Gastrocnemius medialis (tissue), 4 donors: ENCODE results near the gene TMEM186. TPM values are rescaled to one million over a fixed set of nuclear protein-coding genes. Genes with fewer than 3 reads are reported as not detected.

Experiments
- ATAC-seq, 2 donors: fragments of 150-250 bp; one replicate each; pipeline ENCODE4 v1.9.1; 2016
- DNase-seq, 2 donors: peaks; one replicate each; pipeline ENCODE4 v3.0.0-alpha.2; 2019
- H3K27ac ChIP-seq, 4 donors: fragments of 200-600 bp; sonication (generic); 1 replicate in 1 of 4; 2 replicates in 3 of 4; pipeline ENCODE4 v1.5.1; 2016 to 2018; ENCODE audit warnings: mild to moderate bottlenecking in 2 of 4, moderate library complexity in 1 of 4
- H3K27me3 ChIP-seq, 3 donors: fragments of 200-600 bp; sonication (generic) in 2 of 3; 1 replicate in 1 of 3; 2 replicates in 2 of 3; pipeline versions ENCODE4 v1.5.1 to v1.6.0; 2016 to 2019; ENCODE audit warnings: mild to moderate bottlenecking in 1 of 3, moderate library complexity in 1 of 3
- H3K36me3 ChIP-seq, 2 donors: fragments of 200-600 bp; sonication (generic) in 1 of 2; one replicate each; pipeline ENCODE4 v1.5.1; 2017 to 2018
- H3K4me1 ChIP-seq, 2 donors: fragments of 200-600 bp; sonication (generic) in 1 of 2; one replicate each; pipeline ENCODE4 v1.5.1; 2016 to 2017; ENCODE audit warnings: mild to moderate bottlenecking in 2 of 2
- H3K4me3 ChIP-seq, 4 donors: fragments of 200-600 bp; sonication (generic) in 3 of 4; 1 replicate in 1 of 4; 2 replicates in 3 of 4; pipeline ENCODE4 v1.5.1; 2016 to 2019; ENCODE audit warnings: mild to moderate bottlenecking in 2 of 4
- H3K9me3 ChIP-seq, 3 donors: fragments of 200-600 bp; sonication (generic) in 2 of 3; 1 replicate in 1 of 3; 2 replicates in 2 of 3; pipeline ENCODE4 v1.5.1; 2016 to 2019
- POLR2A ChIP-seq, 2 donors: fragments of 450-650 bp; IDR thresholded peaks; one replicate each; pipeline ENCODE4 v1.6.1; 2017; ENCODE audit warnings: antibody characterized with exemption in 2 of 2, mild to moderate bottlenecking in 2 of 2, moderate library complexity in 2 of 2
- in situ Hi-C, 4 donors: fragments of 200-750 bp; cut with MboI; loops; one replicate each; pipeline versions ENCODE4 v1.15.0 to v1.8.0; 2017; ENCODE audit warnings: low sequenced_read_pairs in 4 of 4
- intact Hi-C: fragments of 100-400 bp; cut with DNase I; formaldehyde crosslinking; loops from one replicate; pipeline ENCODE4 v1.15.1; 2023; ENCODE audit warnings: low total_unique reads
- total RNA-seq, 4 donors: library from RNA; depleted of rRNA; stranded (reverse); fragments of >200 nt; gene quantifications; one replicate each; pipeline versions ENCODE4 v1.1.0 to v1.2.3, GENCODE V29; 2016
- TF ChIP-seq, protein P1 (sequence below), 5 experiments: fragments of 450-650 bp in 3 of 5; fragments of 200-600 bp in 2 of 5; sonication (generic) in 2 of 5; IDR thresholded peaks in 4 of 5; conservative IDR thresholded peaks in 1 of 5; 1 replicate in 4 of 5; 2 replicates in 1 of 5; pipeline ENCODE4 v1.5.1; 2016 to 2019; ENCODE audit warnings: antibody characterized with exemption in 5 of 5, mild to moderate bottlenecking in 3 of 5, moderate library complexity in 3 of 5

Gene TMEM186
- total RNA-seq, 4 donors from 2014 or later: 10.2 to 16.9 (median 11.9) TPM

DNA sequence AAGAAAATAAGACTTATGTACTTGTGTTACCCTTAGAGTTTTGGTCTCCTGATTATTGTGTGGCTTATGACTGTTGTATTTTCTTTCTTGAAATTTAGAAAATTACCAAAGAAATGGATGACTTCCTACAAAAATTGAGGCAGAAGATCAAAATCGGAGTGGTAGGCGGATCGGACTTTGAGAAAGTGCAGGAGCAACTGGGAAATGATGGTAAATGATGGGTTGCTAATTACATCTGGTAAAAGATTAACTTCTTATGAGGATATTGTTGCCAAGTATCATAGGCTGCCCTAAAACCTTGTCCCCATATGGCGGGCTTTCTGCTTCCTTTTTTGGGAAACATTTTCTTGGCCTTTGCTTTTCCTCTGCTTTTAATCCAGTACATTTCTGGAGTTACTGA, 4.3 kb upstream of the TMEM186 start:
- no peak for TF ChIP-seq POLR2A (IDR thresholded peaks at IDR 0.05)
- TF ChIP-seq, protein P1, sequence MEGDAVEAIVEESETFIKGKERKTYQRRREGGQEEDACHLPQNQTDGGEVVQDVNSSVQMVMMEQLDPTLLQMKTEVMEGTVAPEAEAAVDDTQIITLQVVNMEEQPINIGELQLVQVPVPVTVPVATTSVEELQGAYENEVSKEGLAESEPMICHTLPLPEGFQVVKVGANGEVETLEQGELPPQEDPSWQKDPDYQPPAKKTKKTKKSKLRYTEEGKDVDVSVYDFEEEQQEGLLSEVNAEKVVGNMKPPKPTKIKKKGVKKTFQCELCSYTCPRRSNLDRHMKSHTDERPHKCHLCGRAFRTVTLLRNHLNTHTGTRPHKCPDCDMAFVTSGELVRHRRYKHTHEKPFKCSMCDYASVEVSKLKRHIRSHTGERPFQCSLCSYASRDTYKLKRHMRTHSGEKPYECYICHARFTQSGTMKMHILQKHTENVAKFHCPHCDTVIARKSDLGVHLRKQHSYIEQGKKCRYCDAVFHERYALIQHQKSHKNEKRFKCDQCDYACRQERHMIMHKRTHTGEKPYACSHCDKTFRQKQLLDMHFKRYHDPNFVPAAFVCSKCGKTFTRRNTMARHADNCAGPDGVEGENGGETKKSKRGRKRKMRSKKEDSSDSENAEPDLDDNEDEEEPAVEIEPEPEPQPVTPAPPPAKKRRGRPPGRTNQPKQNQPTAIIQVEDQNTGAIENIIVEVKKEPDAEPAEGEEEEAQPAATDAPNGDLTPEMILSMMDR (IDR thresholded peaks at IDR 0.05 in 4 of 5, conservative IDR thresholded peaks at IDR 0.05 in 1 of 5): no peak
- in situ Hi-C loops: loop anchor here in 2 of 4 donors (10.0 to 25.0 kb wide), 2 partner anchors 53 to 139 kb away; partner anchors contain the start of gene ABAT (in 1 of the 2)
- H3K9me3 ChIP-seq: no peaks in the 10 kb centered on the region
- no peak overlapping the region for H3K27ac ChIP-seq
- H3K36me3 ChIP-seq: peaks cover 0 to 52% of the 10 kb centered on the region in 2 donors
- H3K4me1 ChIP-seq: peaks cover 19% of the 10 kb centered on the region in 2 donors
- no peak for DNase-seq
- intact Hi-C loops: loop anchor here (5.0 kb wide), 1 partner anchor 81 kb away; the partner anchor contains the start of gene LITAFD
- no peak for ATAC-seq
- H3K4me3 ChIP-seq: no peak overlapping the region
- H3K27me3 ChIP-seq: no peaks in the 10 kb centered on the region

DNA sequence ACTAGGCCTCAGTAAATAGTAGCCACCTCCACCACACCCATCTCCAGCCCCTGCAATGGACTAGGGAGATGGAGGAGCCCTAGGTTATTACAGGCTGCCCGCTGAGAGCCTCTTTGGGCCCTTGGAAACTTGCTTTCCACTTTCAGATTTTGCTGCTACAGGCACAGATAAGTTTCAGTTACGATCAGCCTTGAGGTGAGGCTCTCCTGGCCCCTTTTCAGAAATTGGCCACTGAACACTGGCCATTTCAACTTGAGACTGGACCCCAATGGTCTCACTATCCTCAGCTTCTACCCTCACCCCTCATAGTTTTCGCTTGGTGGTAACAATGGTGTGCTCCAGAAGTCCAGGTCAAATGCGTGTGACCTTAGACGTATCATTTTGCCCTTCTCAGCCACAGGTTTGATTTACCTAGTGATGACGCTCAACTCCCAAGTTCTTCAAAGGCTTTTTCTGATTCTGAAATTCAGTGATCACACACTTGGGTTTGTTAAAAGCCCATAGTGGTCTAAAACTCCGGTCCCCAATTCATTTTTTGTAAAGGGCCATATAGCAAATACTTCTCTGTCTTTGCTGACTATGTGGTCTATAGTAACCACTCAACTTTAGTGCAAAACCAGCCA, 1.2 kb upstream of the TMEM186 start:
- no peaks in the 10 kb centered on the region for H3K27me3 ChIP-seq
- peaks cover 0 to 23% of the 10 kb centered on the region in 2 donors for H3K36me3 ChIP-seq
- intact Hi-C loops (loop anchor here (2.0 kb wide), 1 partner anchor 178 kb away; the partner anchor contains the start of gene METTL22), in situ Hi-C loops (loop anchor here in 3 of 4 donors (10.0 kb wide), 2 partner anchors 76 to 124 kb away; partner anchors contain the start of gene ABAT (in 1 of the 3))
- TF ChIP-seq, protein P1 (IDR thresholded peaks at IDR 0.05 in 4 of 5, conservative IDR thresholded peaks at IDR 0.05 in 1 of 5): no peak
- no peak for TF ChIP-seq POLR2A (IDR thresholded peaks at IDR 0.05)
- H3K27ac ChIP-seq: peak overlapping the region; percentile 84 to 98 (median 92)
- H3K4me1 ChIP-seq: peaks cover 26% of the 10 kb centered on the region in 2 donors
- no peaks in the 10 kb centered on the region for H3K9me3 ChIP-seq
- DNase-seq (no peak), ATAC-seq (no peak)
- peak overlapping the region; percentile 92 to 100 (median 96) for H3K4me3 ChIP-seq

DNA sequence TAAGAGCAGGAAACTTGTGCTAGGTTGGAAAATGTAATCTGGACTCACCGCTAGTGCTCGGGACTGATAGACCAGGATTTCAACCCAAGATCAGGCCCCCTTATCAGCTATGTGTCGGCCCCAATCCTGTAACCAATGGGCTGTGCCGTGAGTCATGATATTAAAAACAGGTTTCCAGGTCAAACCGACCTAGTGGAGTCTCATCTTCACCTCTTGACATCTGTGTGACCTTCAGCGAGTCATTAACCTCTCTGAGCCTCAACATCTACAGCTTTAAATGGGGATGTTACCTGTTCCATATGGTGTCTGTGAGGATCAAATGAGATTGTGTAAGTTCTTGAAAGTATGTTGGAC, 712 bp upstream of the TMEM186 start:
- Histone ChIP-seq H3K9me3 (no peaks in the 10 kb centered on the region), H3K27ac (peak overlapping the region; percentile 84 to 98 (median 92)), H3K4me3 (peak overlapping the region; percentile 92 to 100 (median 96)), H3K36me3 (peaks cover 0 to 18% of the 10 kb centered on the region in 2 donors), H3K4me1 (peaks cover 26% of the 10 kb centered on the region in 2 donors), H3K27me3 (no peaks in the 10 kb centered on the region)
- ATAC-seq: no peak
- no peak for DNase-seq
- TF ChIP-seq POLR2A (IDR thresholded peaks at IDR 0.05): no peak
- TF ChIP-seq, protein P1 (IDR thresholded peaks at IDR 0.05 in 4 of 5, conservative IDR thresholded peaks at IDR 0.05 in 1 of 5): no peak
- in situ Hi-C loops: loop anchor here in 3 of 4 donors (10.0 kb wide), 2 partner anchors 77 to 123 kb away; partner anchors contain the start of gene ABAT (in 1 of the 3)
- intact Hi-C loops: loop anchor here (2.0 kb wide), 1 partner anchor 177 kb away; the partner anchor contains the start of gene METTL22

DNA sequence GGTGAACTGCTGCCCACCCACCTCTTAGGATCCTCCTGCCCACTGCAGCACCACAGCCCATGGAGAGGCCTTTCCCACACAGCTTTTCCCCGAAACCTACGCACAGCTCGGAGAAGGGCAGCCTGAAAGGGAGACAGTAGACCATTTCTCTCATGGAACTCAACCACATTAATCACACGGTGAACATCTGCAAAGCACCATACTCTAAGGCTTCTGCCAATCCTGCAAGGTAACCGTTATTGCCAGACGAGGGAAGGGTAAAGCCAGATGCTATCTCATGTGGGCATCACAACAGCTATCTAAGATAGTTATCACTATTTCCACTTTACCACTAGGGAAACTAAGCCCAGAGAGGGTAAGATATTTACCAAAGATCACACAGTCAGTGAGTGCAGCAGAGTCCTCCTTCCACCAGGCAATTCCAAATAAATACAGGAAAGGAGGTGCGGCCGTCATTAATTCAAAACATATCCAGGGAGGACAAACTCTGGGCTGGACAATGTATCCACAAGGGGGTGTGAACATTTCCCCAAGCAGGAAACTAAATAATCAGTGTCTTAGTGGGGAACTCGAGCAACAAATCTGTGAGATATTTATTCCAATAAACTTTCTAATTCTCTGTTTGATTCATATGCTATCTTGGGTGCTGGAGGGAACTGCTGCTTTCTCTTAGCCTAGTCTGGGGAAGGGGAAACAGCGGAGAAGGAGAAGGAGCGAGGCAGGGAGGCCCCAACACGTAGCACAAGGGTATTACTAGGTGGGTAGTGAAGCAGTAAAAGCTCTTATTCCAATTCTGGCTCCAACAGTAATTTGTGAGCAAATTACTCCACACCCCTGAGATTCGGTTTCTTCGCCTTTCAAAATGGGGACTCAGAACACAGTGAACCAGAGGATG, 723 bp downstream of the TMEM186 start:
- H3K27ac ChIP-seq: peak overlapping the region; percentile 84 to 98 (median 92)
- intact Hi-C loops: no loop called here
- H3K4me1 ChIP-seq: peaks cover 26% of the 10 kb centered on the region in 2 donors
- in situ Hi-C loops: loop anchor here in 3 of 4 donors (10.0 kb wide), 2 partner anchors 78 to 122 kb away; partner anchors contain the start of gene ABAT (in 1 of the 3)
- peaks cover 0 to 4% of the 10 kb centered on the region in 2 donors for H3K36me3 ChIP-seq
- H3K9me3 ChIP-seq: no peaks in the 10 kb centered on the region
- ATAC-seq (peak in 1 of 2 donors; percentile 1), DNase-seq (no peak)
- peak overlapping the region; percentile 92 to 100 (median 96) for H3K4me3 ChIP-seq
- no peak for TF ChIP-seq POLR2A (IDR thresholded peaks at IDR 0.05)
- TF ChIP-seq, protein P1 (IDR thresholded peaks at IDR 0.05 in 4 of 5, conservative IDR thresholded peaks at IDR 0.05 in 1 of 5): no peak
- H3K27me3 ChIP-seq: no peaks in the 10 kb centered on the region
